ENCODE measurements around the gene CD300LG.
"Not testable (repeated sequence)": the region's sequence is repeated elsewhere in the genome, so short reads cannot be mapped to it uniquely, and the experiment has no call there.

The CD300LG gene

GRCh38 chr17:43881181-43881580 is 34.2 kb downstream of the CD300LG start:
- no peak for DNase-seq

GRCh38 chr17:43881758-43882505 is 35.0 kb downstream of the CD300LG start:
- DNase-seq, result no peak

GRCh38 chr17:43882761-43883415 is 35.9 kb downstream of the CD300LG start:
- no peak for DNase-seq

- DNase-seq, result no peak
Measured at GRCh38 chr17:43888548-43888947, 41.6 kb downstream of the CD300LG start.

- no peak for DNase-seq
Measured at GRCh38 chr17:43890240-43890639, 43.3 kb downstream of the CD300LG start.

- DNase-seq, result no peak
Measured at GRCh38 chr17:43891851-43892646, 45.1 kb downstream of the CD300LG start.

GRCh38 chr17:43892647-43892952 is 45.6 kb downstream of the CD300LG start:
- DNase-seq, result no peak

GRCh38 chr17:43894494-43894893 is 47.5 kb downstream of the CD300LG start:
- not testable (repeated sequence) for DNase-seq

GRCh38 chr17:43897831-43898230 is 50.9 kb downstream of the CD300LG start:
- DNase-seq, result no peak

GRCh38 chr17:43898446-43898845 is 51.5 kb downstream of the CD300LG start:
- no peak for DNase-seq

GRCh38 chr17:43900183-43900857 is 53.3 kb downstream of the CD300LG start:
- DNase-seq, result peak; percentile 79

- DNase-seq, result no peak
Measured at GRCh38 chr17:43900858-43901754, 54.1 kb downstream of the CD300LG start.

GRCh38 chr17:43901861-43902589 is 55.0 kb downstream of the CD300LG start:
- no peak for DNase-seq

GRCh38 chr17:43905400-43905984 is 58.5 kb downstream of the CD300LG start:
- no peak for DNase-seq

GRCh38 chr17:43905985-43906852 is 59.2 kb downstream of the CD300LG start:
- DNase-seq, result no peak

GRCh38 chr17:43906951-43907424 is 60.0 kb downstream of the CD300LG start:
- no peak for DNase-seq

- DNase-seq, result peak; percentile 51
Measured at GRCh38 chr17:43907425-43907981, 60.5 kb downstream of the CD300LG start, which contains the start of gene MPP2. MPP2 (minus strand) TSS chr17:43907536; CDS start chr17:43904460, 3,076 bp downstream.

- DNase-seq, result no peak
Measured at GRCh38 chr17:43907998-43908721, 61.2 kb downstream of the CD300LG start.

Measured in activated CD4-positive, CD25-positive, alpha-beta regulatory T cell treated with anti-CD3 and anti-CD28 coated beads, Interleukin-2, amount 50 U/mL, for 72 hours (primary cell).